HL-60/S4 treated with phorbol 12-myristate 13-acetate at 8.2 ng/mL for 4 days and 3 days (cell line): ENCODE measurements around the gene CCDC12.

Experiments used
- in situ Hi-C: fragments of 300-500 bp; cut with MboI; formaldehyde crosslinking; loops from 2 replicates; pipeline ENCODE4 v1.15.0; 2022; ENCODE audit warnings: low sequenced_read_pairs

Gene CCDC12

GRCh38 chr3:46942076-46942475, 34.5 kb downstream of the CCDC12 start:
- in situ Hi-C loops = no loop called here

- in situ Hi-C loops = no loop called here
These were observed 36.7 kb downstream of the CCDC12 start for GRCh38 chr3:46939578-46940445.

- in situ Hi-C loops = no loop called here
These were observed 38.4 kb downstream of the CCDC12 start for GRCh38 chr3:46938118-46938517.

- in situ Hi-C loops = no loop called here
These were observed 39.8 kb downstream of the CCDC12 start for GRCh38 chr3:46936733-46937250.

- in situ Hi-C loops = no loop called here
These were observed 40.5 kb downstream of the CCDC12 start for GRCh38 chr3:46935989-46936558.

- in situ Hi-C loops = no loop called here
These were observed 41.2 kb downstream of the CCDC12 start for GRCh38 chr3:46935168-46935858.

- in situ Hi-C loops = no loop called here
These were observed 41.9 kb downstream of the CCDC12 start for GRCh38 chr3:46934498-46935167.

- in situ Hi-C loops = no loop called here
These were observed 42.5 kb downstream of the CCDC12 start for GRCh38 chr3:46934072-46934471.

- in situ Hi-C loops = no loop called here
These were observed 43.3 kb downstream of the CCDC12 start for GRCh38 chr3:46933261-46933660.

- in situ Hi-C loops = no loop called here
These were observed 43.9 kb downstream of the CCDC12 start for GRCh38 chr3:46932455-46933225.

GRCh38 chr3:46931631-46932331, 44.8 kb downstream of the CCDC12 start:
- in situ Hi-C loops = no loop called here

- in situ Hi-C loops = no loop called here
These were observed 45.6 kb downstream of the CCDC12 start for GRCh38 chr3:46930945-46931403.

GRCh38 chr3:46930166-46930944, 46.2 kb downstream of the CCDC12 start:
- in situ Hi-C loops = no loop called here

- in situ Hi-C loops = no loop called here
These were observed 47.2 kb downstream of the CCDC12 start for GRCh38 chr3:46929324-46929723.

GRCh38 chr3:46928282-46928681, 48.3 kb downstream of the CCDC12 start:
- in situ Hi-C loops = no loop called here

- in situ Hi-C loops = no loop called here
These were observed 48.8 kb downstream of the CCDC12 start for GRCh38 chr3:46927718-46928073.

GRCh38 chr3:46926871-46927717, 49.5 kb downstream of the CCDC12 start:
- in situ Hi-C loops = no loop called here

- in situ Hi-C loops = no loop called here
These were observed 50.1 kb downstream of the CCDC12 start for GRCh38 chr3:46926447-46926846.
